DND-41 (cell line): Measurements from ENCODE around the gene TXNDC5.

Experiments used
- ATAC-seq: fragments of 200-7000 bp; cut with Tn5 transposase; 3 replicates; pipeline ENCODE4 v1.9.1; 2021; ENCODE audit warnings: low read depth; ENCODE audit not compliant: insufficient read depth
- DNase-seq: peaks from one replicate; pipeline ENCODE4 v3.0.0-alpha.2; 2020
- H2AFZ ChIP-seq: 2 replicates; pipeline ENCODE4 v1.6.0; 2012; ENCODE audit warnings: low read depth, low read length
- H3K27ac ChIP-seq: 2 replicates; pipeline ENCODE4 v1.5.1; 2012; ENCODE audit warnings: low read length, inconsistent platforms
- H3K27me3 ChIP-seq: fragments of 200-600 bp; sonication (generic); 2 replicates; pipeline ENCODE4 v1.6.0; 2012; ENCODE audit warnings: low read length, mild to moderate bottlenecking, inconsistent platforms; ENCODE audit not compliant: insufficient read depth, poor library complexity
- H3K36me3 ChIP-seq: 2 replicates; pipeline ENCODE4 v1.5.1; 2012; ENCODE audit warnings: low read length, inconsistent platforms; ENCODE audit not compliant: insufficient read depth
- H3K4me1 ChIP-seq: 2 replicates; pipeline ENCODE4 v1.5.1; 2012; ENCODE audit warnings: mild to moderate bottlenecking, low read length; ENCODE audit not compliant: insufficient read depth
- H3K4me2 ChIP-seq: 2 replicates; pipeline ENCODE4 v1.6.0; 2012; ENCODE audit warnings: mild to moderate bottlenecking, moderate library complexity, low read length, inconsistent platforms; ENCODE audit not compliant: insufficient read depth
- H3K4me3 ChIP-seq, 2 experiments: fragments of 200-600 bp in 1 of 2; shearing (Covaris generic) in 1 of 2; 2 replicates each; pipeline ENCODE4 v1.5.1; 2012 to 2016; ENCODE audit warnings: inconsistent platforms in 2 of 2, low read length in 2 of 2, mild to moderate bottlenecking in 2 of 2, low read depth in 1 of 2, moderate library complexity in 1 of 2
- H3K79me2 ChIP-seq: 2 replicates; pipeline ENCODE4 v1.6.0; 2012; ENCODE audit warnings: low read length, inconsistent platforms; ENCODE audit not compliant: insufficient read depth
- H3K9ac ChIP-seq: 2 replicates; pipeline ENCODE4 v1.6.0; 2012; ENCODE audit warnings: low read depth, mild to moderate bottlenecking, inconsistent platforms, low read length, moderate library complexity
- H3K9me3 ChIP-seq: 2 replicates; pipeline ENCODE4 v1.5.1; 2012; ENCODE audit warnings: low read length, moderate library complexity, mild to moderate bottlenecking, inconsistent platforms; ENCODE audit not compliant: insufficient read depth, severe bottlenecking
- H4K20me1 ChIP-seq: 2 replicates; pipeline ENCODE4 v1.6.0; 2012; ENCODE audit warnings: low read length; ENCODE audit not compliant: insufficient read depth
- EZH2 ChIP-seq: IDR thresholded peaks from 3 replicates; pipeline ENCODE4 v1.6.1; 2012; ENCODE audit warnings: borderline replicate concordance, low read depth, mild to moderate bottlenecking, moderate library complexity, low read length, inconsistent platforms; ENCODE audit not compliant: severe bottlenecking
- TF ChIP-seq, protein P1 (sequence below): IDR thresholded peaks from 2 replicates; pipeline ENCODE4 v1.5.1; 2012; ENCODE audit warnings: borderline replicate concordance, low read length, moderate library complexity, mild to moderate bottlenecking; ENCODE audit not compliant: poor library complexity, severe bottlenecking; ENCODE audit errors: extremely low read depth

The TXNDC5 gene

DNA sequence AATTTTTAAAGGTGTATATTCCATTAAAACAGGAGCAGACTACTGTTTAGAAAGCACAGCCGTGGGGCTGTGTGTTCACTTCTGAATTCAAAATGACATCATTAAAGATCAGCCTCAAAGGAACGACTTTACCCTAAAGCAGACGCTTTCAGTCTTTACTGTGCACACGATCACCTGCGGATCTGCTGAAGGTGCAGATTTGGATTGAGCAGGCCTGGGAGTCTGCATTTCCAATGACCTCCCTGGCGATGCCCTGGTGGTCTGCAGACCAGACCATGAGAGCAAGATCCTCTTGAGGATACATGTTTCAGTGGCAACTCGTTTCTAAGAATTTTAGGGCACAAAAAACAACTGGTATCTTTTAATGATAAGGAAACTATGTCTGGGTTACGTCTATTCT is 27.2 kb downstream of the TXNDC5 start:
- peaks cover 84% of the 10 kb centered on the region for H3K36me3 ChIP-seq
- no peak overlapping the region for H2AFZ ChIP-seq
- DNase-seq = no peak
- H3K4me1 ChIP-seq = no peaks in the 10 kb centered on the region
- ATAC-seq = no peak
- H3K27ac ChIP-seq = no peak overlapping the region
- no peak overlapping the region for H3K4me3 ChIP-seq
- H3K9ac ChIP-seq = no peak overlapping the region
- TF ChIP-seq EZH2 = no peak
- TF ChIP-seq, protein P1, sequence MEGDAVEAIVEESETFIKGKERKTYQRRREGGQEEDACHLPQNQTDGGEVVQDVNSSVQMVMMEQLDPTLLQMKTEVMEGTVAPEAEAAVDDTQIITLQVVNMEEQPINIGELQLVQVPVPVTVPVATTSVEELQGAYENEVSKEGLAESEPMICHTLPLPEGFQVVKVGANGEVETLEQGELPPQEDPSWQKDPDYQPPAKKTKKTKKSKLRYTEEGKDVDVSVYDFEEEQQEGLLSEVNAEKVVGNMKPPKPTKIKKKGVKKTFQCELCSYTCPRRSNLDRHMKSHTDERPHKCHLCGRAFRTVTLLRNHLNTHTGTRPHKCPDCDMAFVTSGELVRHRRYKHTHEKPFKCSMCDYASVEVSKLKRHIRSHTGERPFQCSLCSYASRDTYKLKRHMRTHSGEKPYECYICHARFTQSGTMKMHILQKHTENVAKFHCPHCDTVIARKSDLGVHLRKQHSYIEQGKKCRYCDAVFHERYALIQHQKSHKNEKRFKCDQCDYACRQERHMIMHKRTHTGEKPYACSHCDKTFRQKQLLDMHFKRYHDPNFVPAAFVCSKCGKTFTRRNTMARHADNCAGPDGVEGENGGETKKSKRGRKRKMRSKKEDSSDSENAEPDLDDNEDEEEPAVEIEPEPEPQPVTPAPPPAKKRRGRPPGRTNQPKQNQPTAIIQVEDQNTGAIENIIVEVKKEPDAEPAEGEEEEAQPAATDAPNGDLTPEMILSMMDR = no peak
- H3K9me3 ChIP-seq = no peaks in the 10 kb centered on the region
- H4K20me1 ChIP-seq = peaks cover 10% of the 10 kb centered on the region
- H3K27me3 ChIP-seq = no peaks in the 10 kb centered on the region
- H3K4me2 ChIP-seq = no peak overlapping the region
- H3K79me2 ChIP-seq = no peaks in the 10 kb centered on the region

DNA sequence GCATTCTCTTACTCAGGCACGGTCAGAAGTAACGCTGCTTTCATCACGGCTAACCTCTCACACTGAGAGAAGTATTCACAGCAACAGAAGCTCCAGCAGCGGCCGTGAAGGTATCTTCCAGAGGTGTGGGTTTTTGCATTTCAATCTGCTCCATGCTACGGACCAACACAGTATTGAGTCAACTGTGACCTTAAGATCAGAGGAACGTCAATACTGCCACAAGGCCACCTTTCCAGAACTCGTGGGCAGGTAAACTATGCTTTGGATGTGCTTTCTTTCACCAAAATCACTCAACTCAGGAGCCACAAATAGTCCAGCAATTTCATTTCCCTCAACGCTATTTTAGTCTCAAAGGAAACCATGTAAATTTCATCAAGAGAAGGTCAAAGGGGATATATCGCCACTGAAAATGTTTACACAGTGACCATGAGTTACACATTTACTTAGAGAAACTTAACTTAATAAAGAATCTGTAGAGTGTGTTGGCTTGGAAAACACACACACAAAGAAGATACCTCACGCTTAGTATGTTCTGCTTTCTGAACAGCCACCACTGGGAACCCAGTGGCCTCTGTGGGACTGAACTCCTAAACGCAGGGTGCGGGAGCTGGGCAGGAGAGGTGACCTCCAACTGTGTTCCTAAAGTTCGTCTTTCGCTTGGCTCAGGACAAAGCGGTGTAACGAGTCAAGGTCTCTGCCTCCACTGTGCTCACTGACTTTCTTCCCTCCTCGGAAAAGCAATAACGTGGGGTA is 27.9 kb downstream of the TXNDC5 start:
- Histone ChIP-seq H3K27me3 (no peaks in the 10 kb centered on the region), H3K9ac (no peak overlapping the region), H3K9me3 (no peaks in the 10 kb centered on the region), H3K36me3 (peaks cover 77% of the 10 kb centered on the region), H3K79me2 (no peaks in the 10 kb centered on the region), H3K4me1 (no peaks in the 10 kb centered on the region), H3K4me2 (no peak overlapping the region), H2AFZ (no peak overlapping the region), H3K27ac (no peak overlapping the region), H4K20me1 (peaks cover 6% of the 10 kb centered on the region), H3K4me3 (no peak overlapping the region)
- no peak for TF ChIP-seq EZH2
- TF ChIP-seq, protein P1 = no peak
- DNase-seq (no peak), ATAC-seq (no peak)

DNA sequence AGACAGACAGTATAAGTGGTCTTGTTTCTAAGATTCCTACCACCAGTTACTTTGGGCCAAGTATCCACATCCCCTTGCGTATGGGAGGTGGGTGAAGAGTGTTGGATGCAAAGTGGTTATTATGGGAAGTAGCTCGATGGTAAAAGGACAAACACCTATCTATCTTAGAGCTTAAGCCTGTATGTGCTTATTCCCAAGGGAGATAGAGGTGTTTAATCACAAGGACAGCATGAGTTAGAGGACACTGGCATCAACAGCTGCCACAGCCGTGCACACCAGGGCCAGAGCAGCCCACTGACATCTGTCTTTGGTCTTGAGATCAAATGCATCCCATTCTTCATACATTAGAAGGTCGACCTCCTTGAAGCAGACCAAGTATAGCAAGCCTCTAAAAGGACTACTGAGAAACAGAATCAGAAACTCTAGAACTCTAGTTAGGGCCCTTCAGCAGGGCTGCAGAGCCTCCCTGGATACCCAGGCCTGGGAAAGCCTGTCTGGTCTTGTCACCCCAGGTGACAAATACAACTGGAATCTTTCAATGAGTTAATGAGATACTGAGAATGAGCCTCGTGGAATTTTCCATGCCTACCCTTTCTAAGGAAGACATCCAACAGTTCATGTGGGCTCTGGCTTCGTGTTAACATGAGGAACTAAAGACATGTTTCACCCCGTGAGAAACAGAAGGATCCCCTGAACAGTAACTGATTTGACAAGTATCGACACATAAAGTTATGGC is 28.7 kb downstream of the TXNDC5 start:
- H3K4me1 ChIP-seq = no peaks in the 10 kb centered on the region
- TF ChIP-seq, protein P1 = no peak
- TF ChIP-seq EZH2 = no peak
- no peaks in the 10 kb centered on the region for H3K79me2 ChIP-seq
- H4K20me1 ChIP-seq = peaks cover 4% of the 10 kb centered on the region; the same call in 1 of the 2 replicates
- ATAC-seq (no peak), DNase-seq (no peak)
- peaks cover 70% of the 10 kb centered on the region for H3K36me3 ChIP-seq
- H2AFZ ChIP-seq = no peak overlapping the region
- H3K27me3 ChIP-seq = no peaks in the 10 kb centered on the region
- H3K4me3 ChIP-seq = no peak overlapping the region
- no peaks in the 10 kb centered on the region for H3K9me3 ChIP-seq
- no peak overlapping the region for H3K4me2 ChIP-seq
- H3K9ac ChIP-seq = no peak overlapping the region
- no peak overlapping the region for H3K27ac ChIP-seq
